SH-SY5Y (cell line): ENCODE measurements around the gene PDE4D.

ENCODE experiments used
- GATA2 ChIP-seq: IDR thresholded peaks from 2 replicates; pipeline ENCODE4 v1.6.1; 2011; ENCODE audit warnings: mild to moderate bottlenecking, low read depth, low read length
- GATA3 ChIP-seq: IDR thresholded peaks from 2 replicates; pipeline ENCODE4 v1.6.1; 2011; ENCODE audit warnings: low read depth, mild to moderate bottlenecking, low read length, moderate library complexity

- TF ChIP-seq GATA3 (no peak), GATA2 (no peak)
Observed at GRCh38 chr5:59071755-59072549, 821.6 kb downstream of the PDE4D start.
